HL-60 (cell line): Measurements from ENCODE around the gene COX7A2L.

Experiments
- DNase-seq, 2 experiments: peaks; one replicate each; pipeline ENCODE4 v3.0.0-alpha.2; 2010 to 2020; ENCODE audit warnings: low read depth in 1 of 2, low spot score in 1 of 2
- H3K27ac ChIP-seq: fragments of 250-450 bp; sonication (Bioruptor Pico); replicated peaks from 2 replicates; pipeline ENCODE4 v1.5.1; 2020; ENCODE audit warnings: mild to moderate bottlenecking, moderate library complexity
- H3K27me3 ChIP-seq: fragments of 250-450 bp; sonication (Bioruptor Pico); 2 replicates; pipeline ENCODE4 v1.5.1; 2021; ENCODE audit warnings: mild to moderate bottlenecking, moderate library complexity; ENCODE audit not compliant: insufficient read depth, poor library complexity, severe bottlenecking
- H3K4me3 ChIP-seq: replicated peaks from 2 replicates; pipeline ENCODE4 v1.5.1; 2011; ENCODE audit warnings: mild to moderate bottlenecking, control low read depth, low read length; ENCODE audit not compliant: insufficient read depth
- CTCF ChIP-seq: IDR thresholded peaks from one replicate; pipeline ENCODE4 v1.5.1; 2011; ENCODE audit warnings: low read length, control low read depth, inconsistent platforms; ENCODE audit not compliant: insufficient read depth
- GABPA ChIP-seq: IDR thresholded peaks from 2 replicates; pipeline ENCODE4 v1.6.1; 2012; ENCODE audit warnings: low read depth
- POLR2AphosphoS5 ChIP-seq: IDR thresholded peaks from 2 replicates; pipeline ENCODE4 v1.6.1; 2012; ENCODE audit warnings: low read depth
- REST ChIP-seq: IDR thresholded peaks from 2 replicates; pipeline ENCODE4 v1.6.1; 2012; ENCODE audit warnings: low read depth; ENCODE audit not compliant: insufficient replicate concordance
- SPI1 ChIP-seq: IDR thresholded peaks from 2 replicates; pipeline ENCODE4 v1.6.1; 2012; ENCODE audit warnings: low read depth, mild to moderate bottlenecking, borderline replicate concordance

COX7A2L gene

GRCh38 chr2:42340045-42340937 is 20.7 kb downstream of the COX7A2L start:
- no peak overlapping the region for H3K27ac ChIP-seq
- TF ChIP-seq POLR2AphosphoS5 (no peak), CTCF (no peak), SPI1 (no peak), REST (no peak), GABPA (no peak)
- no peaks in the 10 kb centered on the region for H3K27me3 ChIP-seq
- no peak overlapping the region for H3K4me3 ChIP-seq
- DNase-seq = no peak

GRCh38 chr2:42339191-42339912 is 21.7 kb downstream of the COX7A2L start:
- no peak for TF ChIP-seq CTCF
- no peak for TF ChIP-seq SPI1
- TF ChIP-seq POLR2AphosphoS5 = no peak
- TF ChIP-seq GABPA = no peak
- no peak for TF ChIP-seq REST
- DNase-seq = no peak
- no peak overlapping the region for H3K4me3 ChIP-seq
- no peaks in the 10 kb centered on the region for H3K27me3 ChIP-seq
- H3K27ac ChIP-seq = no peak overlapping the region

GRCh38 chr2:42338567-42339190 is 22.3 kb downstream of the COX7A2L start:
- TF ChIP-seq REST = no peak
- no peak for TF ChIP-seq SPI1
- TF ChIP-seq POLR2AphosphoS5 = no peak
- no peak for TF ChIP-seq GABPA
- TF ChIP-seq CTCF = no peak
- DNase-seq = no peak
- H3K4me3 ChIP-seq = no peak overlapping the region
- no peak overlapping the region for H3K27ac ChIP-seq
- H3K27me3 ChIP-seq = no peaks in the 10 kb centered on the region
